ENCODE data around the gene ANP32D. TPM values are rescaled to one million over a fixed set of nuclear protein-coding genes. Genes with fewer than 3 reads are reported as not detected.

Gene ANP32D
- total RNA-seq (2022; extraction: Qiagen RNA extraction): not detected in 5 replicates

DNA sequence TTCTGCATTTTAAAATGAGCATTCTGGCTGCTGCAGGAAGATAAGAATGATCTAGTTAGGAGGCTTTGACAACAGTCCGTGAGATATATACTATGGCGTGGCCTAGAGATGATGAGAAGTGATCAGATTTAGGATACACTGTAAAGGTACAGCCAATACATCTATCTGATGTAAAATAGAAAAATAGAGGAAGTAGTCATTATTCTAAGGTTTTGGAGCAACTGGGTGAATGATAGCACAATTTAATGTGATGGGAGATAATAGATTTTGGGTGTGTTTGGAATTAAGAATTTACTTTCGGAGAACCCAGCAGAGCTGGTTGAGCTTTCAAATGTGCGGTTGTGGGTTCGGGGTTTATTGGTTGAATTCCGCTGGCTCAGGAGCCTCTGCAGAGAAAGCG, at the start of gene ANP32D:
TSS of gene ANP32D (plus strand) at position 301 of the 400 bp plus-strand sequence. CDS start 106 bp downstream, outside the sequence.

DNA sequence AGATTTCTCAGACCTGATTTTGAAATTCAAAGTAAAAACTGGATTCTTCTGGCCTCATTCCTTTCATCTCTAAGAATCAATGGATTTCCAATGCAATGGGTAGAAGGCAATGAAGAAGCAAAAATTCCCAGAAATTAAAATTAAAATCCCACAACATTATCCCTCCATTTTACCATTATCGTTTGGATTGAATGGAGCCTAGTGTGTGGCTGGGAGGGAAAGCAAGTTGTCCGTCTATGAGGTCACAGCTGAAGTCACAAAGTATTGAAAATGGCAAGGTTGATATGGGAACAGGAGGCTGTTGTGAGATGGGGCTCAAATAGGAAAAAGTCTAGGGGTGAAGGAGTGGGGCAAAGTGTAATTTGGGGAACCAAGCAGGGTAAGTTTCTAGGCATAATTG, 9.8 kb downstream of the ANP32D start, which contains the start of gene C12orf54:
TSS of gene C12orf54 (plus strand) at position 301 of the 400 bp plus-strand sequence. CDS start 799 bp downstream, outside the sequence.

Other genes with a start within 250 kb of the ANP32D start
- 4.6 to 6.3 TPM (median 5.5 TPM) in 5 replicates for gene ZNF641, start 121.6 kb upstream of the ANP32D start, total RNA-seq (2022; extraction: Qiagen RNA extraction)
- gene C12orf54, start 9.9 kb downstream of the ANP32D start, total RNA-seq (2022; extraction: Qiagen RNA extraction): not detected in 5 replicates
- not detected in 5 replicates for gene OR8S1, start 53.1 kb downstream of the ANP32D start, total RNA-seq (2022; extraction: Qiagen RNA extraction)
- not detected in 5 replicates for gene LALBA, start 97.5 kb downstream of the ANP32D start, total RNA-seq (2022; extraction: Qiagen RNA extraction)
- 35.6 to 45.0 TPM (median 39.3 TPM) in 5 replicates for gene KANSL2, start 209.7 kb downstream of the ANP32D start, total RNA-seq (2022; extraction: Qiagen RNA extraction)
- gene CCNT1, start 244.1 kb downstream of the ANP32D start, total RNA-seq (2022; extraction: Qiagen RNA extraction): 11.7 to 15.9 TPM (median 14.3 TPM) in 5 replicates